Superior temporal gyrus (tissue), 1 donor: ENCODE results near the gene LARGE1.

ENCODE experiments used
- DNase-seq: peaks from one replicate; pipeline ENCODE4 v3.0.0-alpha.2; 2016; ENCODE audit errors: extremely low spot score

LARGE1 gene

GRCh38 chr22:33563220-33563964, 356.9 kb downstream of the LARGE1 start:
- DNase-seq, result no peak

- DNase-seq, result no peak
Measured at GRCh38 chr22:33562501-33562900, 357.8 kb downstream of the LARGE1 start.

- DNase-seq, result no peak
Measured at GRCh38 chr22:33561149-33561807, 359.0 kb downstream of the LARGE1 start.

GRCh38 chr22:33557836-33558235, 362.4 kb downstream of the LARGE1 start:
- no peak for DNase-seq

- DNase-seq, result no peak
Measured at GRCh38 chr22:33555814-33556522, 364.3 kb downstream of the LARGE1 start.

- DNase-seq, result no peak
Measured at GRCh38 chr22:33553493-33553892, 366.8 kb downstream of the LARGE1 start.

GRCh38 chr22:33544707-33545106, 375.6 kb downstream of the LARGE1 start:
- DNase-seq, result no peak

GRCh38 chr22:33542722-33543121, 377.6 kb downstream of the LARGE1 start:
- DNase-seq, result no peak

- no peak for DNase-seq
Measured at GRCh38 chr22:33542153-33542552, 378.1 kb downstream of the LARGE1 start.

GRCh38 chr22:33539902-33540751, 380.1 kb downstream of the LARGE1 start:
- no peak for DNase-seq

GRCh38 chr22:33539202-33539901, 380.9 kb downstream of the LARGE1 start:
- no peak for DNase-seq

- no peak for DNase-seq
Measured at GRCh38 chr22:33538277-33538885, 381.9 kb downstream of the LARGE1 start.

GRCh38 chr22:33537059-33537458, 383.2 kb downstream of the LARGE1 start:
- DNase-seq, result no peak

GRCh38 chr22:33535937-33536875, 384.1 kb downstream of the LARGE1 start:
- no peak for DNase-seq

GRCh38 chr22:33529424-33530113, 390.7 kb downstream of the LARGE1 start:
- DNase-seq, result no peak

- no peak for DNase-seq
Measured at GRCh38 chr22:33528183-33528582, 392.1 kb downstream of the LARGE1 start.

- no peak for DNase-seq
Measured at GRCh38 chr22:33526434-33527107, 393.7 kb downstream of the LARGE1 start.

- no peak for DNase-seq
Measured at GRCh38 chr22:33524511-33525260, 395.6 kb downstream of the LARGE1 start.
